ENCODE data around the gene VPS4B.

Gene VPS4B

GRCh38 chr18:63402246-63403162 is 19.8 kb downstream of the VPS4B start:
- Histone ChIP-seq H3K4me1 (ENCODE audit: control insufficient read depth in 1 of 2, insufficient read depth in 1 of 2, low read depth in 1 of 2, low read length in 1 of 2) (no peaks in the 10 kb centered on the region), H3K27me3 (no peaks in the 10 kb centered on the region), H3K27ac (no peak overlapping the region), H3K36me3 (peaks cover 88% of the 10 kb centered on the region), H3K9me3 (no peaks in the 10 kb centered on the region), H3K4me3 (ENCODE audit: low read depth in 1 of 2, low read length in 1 of 2) (no peak overlapping the region)
- TF ChIP-seq CTCF (IDR thresholded peaks at IDR 0.05): no peak

- no peak for TF ChIP-seq CTCF (IDR thresholded peaks at IDR 0.05)
- Histone ChIP-seq H3K27me3 (no peaks in the 10 kb centered on the region), H3K9me3 (no peaks in the 10 kb centered on the region), H3K27ac (no peak overlapping the region), H3K4me1 (ENCODE audit: control insufficient read depth in 1 of 2, insufficient read depth in 1 of 2, low read depth in 1 of 2, low read length in 1 of 2) (no peaks in the 10 kb centered on the region), H3K4me3 (ENCODE audit: low read depth in 1 of 2, low read length in 1 of 2) (no peak overlapping the region), H3K36me3 (peaks cover 99% of the 10 kb centered on the region)
Measured at GRCh38 chr18:63399300-63399699, 23.0 kb downstream of the VPS4B start.

GRCh38 chr18:63397349-63397748 is 24.9 kb downstream of the VPS4B start:
- Histone ChIP-seq H3K4me1 (ENCODE audit: control insufficient read depth in 1 of 2, insufficient read depth in 1 of 2, low read depth in 1 of 2, low read length in 1 of 2) (no peaks in the 10 kb centered on the region), H3K9me3 (no peaks in the 10 kb centered on the region), H3K27me3 (no peaks in the 10 kb centered on the region), H3K36me3 (peaks cover 100% of the 10 kb centered on the region), H3K27ac (no peak overlapping the region), H3K4me3 (ENCODE audit: low read depth in 1 of 2, low read length in 1 of 2) (no peak overlapping the region)
- TF ChIP-seq CTCF (IDR thresholded peaks at IDR 0.05): no peak

- Histone ChIP-seq H3K36me3 (peaks cover 99% of the 10 kb centered on the region), H3K27ac (no peak overlapping the region), H3K27me3 (no peaks in the 10 kb centered on the region), H3K9me3 (no peaks in the 10 kb centered on the region), H3K4me1 (ENCODE audit: control insufficient read depth in 1 of 2, insufficient read depth in 1 of 2, low read depth in 1 of 2, low read length in 1 of 2) (no peaks in the 10 kb centered on the region), H3K4me3 (ENCODE audit: low read depth in 1 of 2, low read length in 1 of 2) (no peak overlapping the region)
- TF ChIP-seq CTCF (IDR thresholded peaks at IDR 0.05): no peak
Measured at GRCh38 chr18:63395503-63395902, 26.8 kb downstream of the VPS4B start.

GRCh38 chr18:63394954-63395353 is 27.3 kb downstream of the VPS4B start:
- TF ChIP-seq CTCF (IDR thresholded peaks at IDR 0.05): no peak
- H3K4me3 ChIP-seq (ENCODE audit: low read depth in 1 of 2, low read length in 1 of 2): no peak overlapping the region
- no peaks in the 10 kb centered on the region for H3K4me1 ChIP-seq (ENCODE audit: control insufficient read depth in 1 of 2, insufficient read depth in 1 of 2, low read depth in 1 of 2, low read length in 1 of 2)
- H3K27ac ChIP-seq: no peak overlapping the region
- H3K36me3 ChIP-seq: peaks cover 99% of the 10 kb centered on the region
- no peaks in the 10 kb centered on the region for H3K27me3 ChIP-seq
- H3K9me3 ChIP-seq: no peaks in the 10 kb centered on the region
